Astrocyte of the spinal cord (primary cell): ENCODE data around the gene MYO1H.

ENCODE experiments used
- DNase-seq: peaks from one replicate; pipeline ENCODE4 v3.0.0; 2011; ENCODE audit warnings: low read depth, low spot score
- H3K4me3 ChIP-seq: 2 replicates; pipeline ENCODE4 v1.5.1; 2011; ENCODE audit warnings: low read depth, mild to moderate bottlenecking, low read length, moderate library complexity
- CTCF ChIP-seq: IDR thresholded peaks from 2 replicates; pipeline ENCODE4 v1.5.1; 2012; ENCODE audit warnings: low read depth, mild to moderate bottlenecking, low read length, inconsistent platforms
- in situ Hi-C: cut with HindIII; loops from 2 replicates; pipeline ENCODE4 v1.10.0; 2017; ENCODE audit warnings: low sequenced_read_pairs

MYO1H gene

GRCh38 chr12:109485201-109485600, 137.5 kb downstream of the MYO1H start:
- H3K4me3 ChIP-seq: no peak overlapping the region
- in situ Hi-C loops: no loop called here
- no peak for TF ChIP-seq CTCF
- DNase-seq: no peak

GRCh38 chr12:109487181-109488050, 139.7 kb downstream of the MYO1H start:
- in situ Hi-C loops: no loop called here
- DNase-seq: no peak
- TF ChIP-seq CTCF: no peak
- no peak overlapping the region for H3K4me3 ChIP-seq

GRCh38 chr12:109488051-109488665, 140.5 kb downstream of the MYO1H start:
- TF ChIP-seq CTCF: no peak
- no peak for DNase-seq
- H3K4me3 ChIP-seq: no peak overlapping the region
- in situ Hi-C loops: no loop called here

- in situ Hi-C loops: no loop called here
- no peak for DNase-seq
- no peak for TF ChIP-seq CTCF
- no peak overlapping the region for H3K4me3 ChIP-seq
Observed at GRCh38 chr12:109489016-109489954, 141.6 kb downstream of the MYO1H start.

- DNase-seq: no peak
- in situ Hi-C loops: no loop called here
- H3K4me3 ChIP-seq: no peak overlapping the region
- TF ChIP-seq CTCF: no peak
Observed at GRCh38 chr12:109489955-109490565, 142.4 kb downstream of the MYO1H start.

- DNase-seq: no peak
- in situ Hi-C loops: no loop called here
- no peak overlapping the region for H3K4me3 ChIP-seq
- no peak for TF ChIP-seq CTCF
Observed at GRCh38 chr12:109491671-109492070, 144.0 kb downstream of the MYO1H start.
